Liver (tissue), 9 donors: ENCODE results near the gene C18orf54. TPM values are rescaled to one million over a fixed set of nuclear protein-coding genes. Genes with fewer than 3 reads are reported as not detected.

Source experiments
- DNase-seq: peaks from one replicate; pipeline ENCODE4 v3.0.0-alpha.2; 2017; ENCODE audit warnings: low spot score
- H3K27ac ChIP-seq, 2 donors: one replicate each; pipeline ENCODE4 v1.7.0; 2013; ENCODE audit warnings: inconsistent platforms in 2 of 2, low read length in 2 of 2, control low read depth in 1 of 2, low read depth in 1 of 2, mild to moderate bottlenecking in 1 of 2
- H3K27me3 ChIP-seq, 4 donors: one replicate each; pipeline versions ENCODE4 v1.6.1 to v1.7.0; 2013; ENCODE audit warnings: low read length in 3 of 4, inconsistent platforms in 1 of 4, mild to moderate bottlenecking in 1 of 4, moderate library complexity in 1 of 4; ENCODE audit not compliant: control insufficient read depth in 4 of 4, insufficient read depth in 4 of 4
- H3K36me3 ChIP-seq, 4 donors: one replicate each; pipeline versions ENCODE4 v1.6.1 to v1.7.0; 2013; ENCODE audit warnings: low read length in 3 of 4, mild to moderate bottlenecking in 3 of 4, low read depth in 1 of 4, moderate library complexity in 1 of 4; ENCODE audit not compliant: control insufficient read depth in 4 of 4, insufficient read depth in 3 of 4
- H3K4me1 ChIP-seq, 4 donors: one replicate each; pipeline versions ENCODE4 v1.6.1 to v1.7.0; 2013; ENCODE audit warnings: low read length in 3 of 4, mild to moderate bottlenecking in 3 of 4, moderate library complexity in 1 of 4; ENCODE audit not compliant: control insufficient read depth in 4 of 4, insufficient read depth in 4 of 4
- H3K4me3 ChIP-seq, 3 donors: one replicate each; pipeline versions ENCODE4 v1.6.1 to v1.7.0; 2013; ENCODE audit warnings: low read length in 3 of 3, control low read depth in 1 of 3, low read depth in 1 of 3, mild to moderate bottlenecking in 1 of 3
- H3K9ac ChIP-seq, 2 donors: one replicate each; pipeline ENCODE4 v1.7.0; 2013; ENCODE audit warnings: low read length in 2 of 2, mild to moderate bottlenecking in 2 of 2, moderate library complexity in 2 of 2, control low read depth in 1 of 2, low read depth in 1 of 2
- H3K9me3 ChIP-seq, 4 donors: one replicate each; pipeline versions ENCODE4 v1.6.1 to v1.7.0; 2013; ENCODE audit warnings: low read length in 3 of 4; ENCODE audit not compliant: control insufficient read depth in 4 of 4
- CTCF ChIP-seq: fragments of 150-350 bp; IDR thresholded peaks from 2 replicates; pipeline ENCODE4 v1.5.1; 2017; ENCODE audit warnings: improper control_type of control experiment, low read depth, low read length; ENCODE audit not compliant: missing input control
- EGR1 ChIP-seq, 2 donors: IDR thresholded peaks; 2 replicates each; pipeline ENCODE4 v1.6.1; 2016 to 2018; ENCODE audit warnings: antibody characterized with exemption in 2 of 2, low read depth in 2 of 2
- FOXA1 ChIP-seq: IDR thresholded peaks from 2 replicates; pipeline ENCODE4 v1.6.1; 2016; ENCODE audit warnings: antibody characterized with exemption
- FOXA2 ChIP-seq: IDR thresholded peaks from 2 replicates; pipeline ENCODE4 v1.6.1; 2016; ENCODE audit warnings: antibody characterized with exemption
- GABPA ChIP-seq, 2 donors: IDR thresholded peaks in 1 of 2; conservative IDR thresholded peaks in 1 of 2; 2 replicates each; pipeline ENCODE4 v1.6.1; 2016; ENCODE audit warnings: antibody characterized with exemption in 2 of 2, mild to moderate bottlenecking in 1 of 2, moderate library complexity in 1 of 2
- HNF4A ChIP-seq, 2 donors: conservative IDR thresholded peaks; 2 replicates each; pipeline ENCODE4 v1.6.1; 2016; ENCODE audit warnings: antibody characterized with exemption in 2 of 2, mild to moderate bottlenecking in 2 of 2
- HNF4G ChIP-seq: IDR thresholded peaks from 2 replicates; pipeline ENCODE4 v1.6.1; 2016; ENCODE audit warnings: antibody characterized with exemption
- JUND ChIP-seq, 2 donors: IDR thresholded peaks; 2 replicates each; pipeline ENCODE4 v1.6.1; 2016; ENCODE audit warnings: antibody characterized with exemption in 2 of 2
- MAX ChIP-seq: IDR thresholded peaks from 2 replicates; pipeline ENCODE4 v1.6.1; 2016; ENCODE audit warnings: antibody characterized with exemption
- NR2F2 ChIP-seq: IDR thresholded peaks from 2 replicates; pipeline ENCODE4 v1.6.1; 2016; ENCODE audit warnings: antibody characterized with exemption
- RAD21 ChIP-seq, 2 donors: IDR thresholded peaks; 2 replicates each; pipeline ENCODE4 v1.6.1; 2016; ENCODE audit warnings: antibody characterized with exemption in 2 of 2, mild to moderate bottlenecking in 2 of 2
- REST ChIP-seq: IDR thresholded peaks from 2 replicates; pipeline ENCODE4 v1.6.1; 2016; ENCODE audit warnings: antibody characterized with exemption, mild to moderate bottlenecking
- SP1 ChIP-seq: IDR thresholded peaks from 2 replicates; pipeline ENCODE4 v1.6.1; 2018; ENCODE audit warnings: antibody characterized with exemption, mild to moderate bottlenecking
- YY1 ChIP-seq: IDR thresholded peaks from 2 replicates; pipeline ENCODE4 v1.6.1; 2016; ENCODE audit warnings: antibody characterized with exemption, mild to moderate bottlenecking
- ZBTB33 ChIP-seq: IDR thresholded peaks from 2 replicates; pipeline ENCODE4 v1.6.1; 2016; ENCODE audit warnings: antibody characterized with exemption
- WGBS: extraction: QIAGEN DNeasy Blood & Tissue Kit; methylation state at CpG from one replicate; pipeline ENCODE4 v1.1.7; 2013; 5-methylcytosine and 5-hydroxymethylcytosine counted together
- polyA plus RNA-seq, 2 donors: library from polyadenylated mRNA; stranded (reverse) in 1 of 2; unstranded in 1 of 2; fragments of 200-250 nt in 1 of 2; fragments of >200 nt in 1 of 2; fragmentation: Nextera tagmentation in 1 of 2; extraction: Ambion mirVana in 1 of 2; gene quantifications; one replicate each; pipeline versions ENCODE4 v1.2.1 to v1.2.3, GENCODE V29; 2013 to 2015
- total RNA-seq, 2 donors: library from RNA; depleted of rRNA; stranded (reverse); fragments of >200 nt; gene quantifications; one replicate each; pipeline ENCODE4 v1.2.3, GENCODE V29; 2014
- donor health status: healthy.
- donor health status: healthy.
- donor health status: healthy.
- donor health status: healthy.
- donor health status: healthy.

The C18orf54 gene
- total and polyA plus RNA-seq, 4 donors, result 0.21 to 4.9 (median 0.33) TPM

- no peak overlapping the region for H3K9ac ChIP-seq
- no peak overlapping the region for H3K4me3 ChIP-seq
- H3K4me1 ChIP-seq, result no peaks in the 10 kb centered on the region
- TF ChIP-seq CTCF, result peak; percentile 74
- TF ChIP-seq RAD21 (IDR thresholded peaks at IDR 0.05), result peak; percentile 73 to 82
- TF ChIP-seq GABPA (IDR thresholded peaks at IDR 0.05 in 1 of 2, conservative IDR thresholded peaks at IDR 0.05 in 1 of 2), result no peak
- 33% methylated on average over 3 of the region's 3 CpGs for WGBS
- H3K36me3 ChIP-seq, result no peaks in the 10 kb centered on the region
- peaks cover 0 to 3% (median 0%) of the 10 kb centered on the region in 4 donors for H3K27me3 ChIP-seq
- H3K27ac ChIP-seq, result no peak overlapping the region
- no peaks in the 10 kb centered on the region for H3K9me3 ChIP-seq
- no peak for DNase-seq
Measured at GRCh38 chr18:54392543-54393023, 34.9 kb downstream of the C18orf54 start.

GRCh38 chr18:54393648-54394294, 36.1 kb downstream of the C18orf54 start:
- Histone ChIP-seq H3K4me1 (no peaks in the 10 kb centered on the region), H3K36me3 (no peaks in the 10 kb centered on the region), H3K27ac (no peak overlapping the region), H3K4me3 (no peak overlapping the region), H3K27me3 (peaks cover 0 to 1% (median 0%) of the 10 kb centered on the region in 4 donors), H3K9ac (no peak overlapping the region), H3K9me3 (no peaks in the 10 kb centered on the region)
- DNase-seq, result no peak
- WGBS, result 71% methylated on average over 1 of the region's 1 CpG
- no peak for TF ChIP-seq FOXA1
- no peak for TF ChIP-seq HNF4A (conservative IDR thresholded peaks at IDR 0.05)
- no peak for TF ChIP-seq NR2F2
- TF ChIP-seq YY1, result no peak
- TF ChIP-seq RAD21 (IDR thresholded peaks at IDR 0.05), result no peak
- TF ChIP-seq JUND (IDR thresholded peaks at IDR 0.05), result no peak
- TF ChIP-seq MAX, result no peak
- TF ChIP-seq ZBTB33, result no peak
- no peak for TF ChIP-seq HNF4G

GRCh38 chr18:54396760-54397159, 39.1 kb downstream of the C18orf54 start:
- DNase-seq, result no peak
- no peaks in the 10 kb centered on the region for H3K9me3 ChIP-seq
- H3K27me3 ChIP-seq, result no peaks in the 10 kb centered on the region
- 68% methylated on average over 1 of the region's 1 CpG for WGBS
- H3K4me1 ChIP-seq, result no peaks in the 10 kb centered on the region
- no peak overlapping the region for H3K9ac ChIP-seq
- H3K27ac ChIP-seq, result no peak overlapping the region
- H3K4me3 ChIP-seq, result no peak overlapping the region
- no peaks in the 10 kb centered on the region for H3K36me3 ChIP-seq
- TF ChIP-seq HNF4G (no peak), REST (no peak), SP1 (no peak), YY1 (no peak), RAD21 (IDR thresholded peaks at IDR 0.05) (no peak), EGR1 (IDR thresholded peaks at IDR 0.05; ENCODE audit: low read depth in 2 of 2) (no peak), JUND (IDR thresholded peaks at IDR 0.05) (no peak), HNF4A (conservative IDR thresholded peaks at IDR 0.05) (no peak), FOXA2 (no peak), ZBTB33 (no peak)
